GM19372 (cell line): ENCODE data around the gene RGMA.
"Not testable (repeated sequence)": the region's sequence is repeated elsewhere in the genome, so short reads cannot be mapped to it uniquely, and the experiment has no call there.

Experiments used
- ATAC-seq: cut with Tn5 transposase; IDR thresholded peaks from one replicate; pipeline ENCODE4 v1.9.1; 2021; ENCODE audit warnings: mild to moderate bottlenecking, low read depth, moderate library complexity; ENCODE audit not compliant: unreplicated experiment

Gene RGMA

DNA sequence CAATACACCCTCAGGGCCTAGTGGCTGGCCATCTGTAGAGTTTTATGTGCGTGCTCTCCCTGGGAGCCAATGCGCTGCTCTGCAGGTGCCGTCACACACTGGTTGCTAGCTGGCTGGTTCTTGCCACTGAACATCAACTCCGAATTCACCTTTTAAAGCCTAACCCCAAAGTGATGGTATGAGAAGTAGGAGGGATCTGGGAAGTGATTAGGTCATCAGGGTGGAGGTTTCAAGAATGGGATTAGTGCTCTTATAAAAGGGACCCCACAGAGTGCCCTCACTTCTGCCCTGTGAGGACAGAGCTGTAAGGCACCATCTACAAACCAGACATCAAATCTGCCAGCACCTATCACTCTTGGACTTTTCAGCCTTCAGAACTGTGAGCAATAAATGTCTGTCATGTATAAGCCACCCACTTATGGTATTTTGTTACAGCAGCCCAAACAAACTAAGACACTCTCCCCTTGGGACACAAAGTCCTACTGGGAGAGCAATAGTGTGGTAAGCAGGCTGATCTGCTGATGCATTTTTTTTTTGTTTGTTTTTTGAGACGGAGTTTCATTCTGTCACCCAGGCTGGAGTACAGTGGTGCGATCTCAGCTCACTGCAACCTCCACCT lies 20.3 kb downstream of the RGMA start:
- no peak for ATAC-seq

- no peak for ATAC-seq
Observed at GRCh38 chr15:93067649-93068085, 21.3 kb downstream of the RGMA start.

DNA sequence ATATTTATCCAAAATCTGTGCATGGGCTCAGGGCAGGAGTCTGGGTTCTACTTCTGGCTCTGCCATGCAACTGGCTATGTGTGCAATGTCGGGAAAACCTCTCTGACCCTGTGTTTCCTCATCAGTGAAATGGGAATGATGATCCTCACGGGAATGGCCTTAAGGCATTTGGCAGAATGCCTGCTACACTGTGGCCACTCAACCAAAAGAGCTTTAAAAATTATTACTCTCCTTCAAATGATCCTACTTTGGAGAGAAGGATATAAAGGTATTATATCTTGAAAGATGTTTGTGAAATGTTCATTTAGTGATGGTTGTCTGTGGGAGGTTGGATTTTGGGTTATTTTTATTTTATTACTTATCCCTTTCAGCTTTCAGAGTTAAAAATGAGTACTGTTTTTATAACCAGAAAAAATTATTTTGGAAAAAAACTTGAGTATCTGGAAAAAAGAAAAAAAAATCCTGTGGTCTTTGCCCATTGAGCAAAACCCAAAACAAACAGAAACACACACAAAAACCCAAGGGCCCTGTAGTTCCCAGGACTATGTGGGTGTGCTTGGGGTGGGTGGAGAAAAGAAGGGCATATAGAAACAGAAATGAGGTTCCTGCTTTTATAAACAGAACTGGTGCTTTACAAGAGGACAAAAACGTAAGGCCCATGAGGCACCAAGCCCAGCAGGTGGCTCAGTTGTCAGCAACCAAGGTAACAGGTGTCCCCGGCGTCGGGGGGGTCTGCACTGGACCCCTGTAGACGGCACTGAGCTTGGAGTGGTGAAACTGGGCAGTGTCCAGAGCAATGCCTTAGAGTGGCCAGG lies 22.0 kb downstream of the RGMA start:
- ATAC-seq = no peak

GRCh38 chr15:93066224-93066681 lies 22.8 kb downstream of the RGMA start:
- ATAC-seq = no peak

DNA sequence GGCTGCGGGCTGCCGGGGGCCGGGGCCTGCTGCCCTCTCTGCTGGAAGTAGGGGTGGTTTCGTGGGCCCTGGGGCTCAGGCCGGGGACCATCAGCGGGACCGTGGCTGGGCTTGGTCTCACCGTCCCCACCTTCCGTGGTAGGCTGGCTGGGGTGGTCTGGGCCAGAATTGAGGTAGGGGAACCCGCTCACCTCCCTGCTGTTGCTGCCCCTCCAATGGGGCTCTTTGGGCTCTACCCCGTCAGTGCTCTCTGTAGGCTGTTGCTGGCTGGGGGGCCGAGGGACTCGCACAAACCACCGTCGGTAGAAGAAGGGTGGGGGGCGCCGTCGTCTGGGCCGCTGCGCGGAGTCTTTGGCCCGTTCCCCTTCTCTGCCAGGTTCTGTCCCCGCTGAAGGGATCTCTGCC lies 23.4 kb downstream of the RGMA start:
- ATAC-seq = no peak

DNA sequence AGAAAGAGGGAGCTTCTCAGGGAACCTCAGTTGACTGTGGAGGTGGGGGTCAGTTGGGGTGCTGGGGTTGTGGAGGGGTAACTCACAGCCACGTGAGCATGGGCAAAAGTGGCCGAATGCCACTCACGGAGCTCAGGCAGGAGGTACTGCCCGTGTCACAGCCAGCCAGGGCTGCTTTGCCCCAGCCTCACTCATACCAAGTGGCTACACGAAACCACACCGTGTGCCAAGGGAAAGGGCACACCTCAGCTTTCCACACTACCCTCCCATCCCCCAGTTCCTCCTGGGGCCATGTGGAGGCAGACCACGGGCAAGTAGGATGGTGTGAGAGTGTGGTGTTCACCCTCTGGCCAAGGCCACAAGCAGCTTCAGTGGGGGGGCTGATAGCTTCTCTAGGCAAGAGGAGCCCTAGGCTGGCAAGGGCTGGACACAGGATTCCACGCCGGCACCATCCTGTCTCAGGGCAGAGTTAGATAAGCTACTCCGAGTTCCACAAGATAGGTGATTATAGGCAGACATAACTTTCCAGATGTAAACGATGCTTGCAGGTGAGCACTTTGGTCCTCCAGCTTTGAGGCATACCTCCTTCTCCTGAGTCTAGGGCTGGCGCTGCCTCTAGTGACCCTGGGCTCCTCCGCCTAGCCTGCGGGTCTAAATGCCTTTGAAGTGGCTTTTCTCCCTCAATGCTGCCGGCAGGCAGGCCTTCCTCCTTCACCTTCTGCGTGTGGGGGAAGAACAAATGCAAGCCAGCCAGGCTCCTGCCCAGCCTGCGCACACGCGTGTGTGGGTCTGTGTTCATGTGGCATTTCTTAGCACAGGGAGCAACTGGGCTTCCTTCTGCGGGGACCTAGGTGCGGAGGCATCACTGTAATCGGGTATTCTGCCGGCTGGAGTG lies 25.0 kb downstream of the RGMA start:
- no peak for ATAC-seq

DNA sequence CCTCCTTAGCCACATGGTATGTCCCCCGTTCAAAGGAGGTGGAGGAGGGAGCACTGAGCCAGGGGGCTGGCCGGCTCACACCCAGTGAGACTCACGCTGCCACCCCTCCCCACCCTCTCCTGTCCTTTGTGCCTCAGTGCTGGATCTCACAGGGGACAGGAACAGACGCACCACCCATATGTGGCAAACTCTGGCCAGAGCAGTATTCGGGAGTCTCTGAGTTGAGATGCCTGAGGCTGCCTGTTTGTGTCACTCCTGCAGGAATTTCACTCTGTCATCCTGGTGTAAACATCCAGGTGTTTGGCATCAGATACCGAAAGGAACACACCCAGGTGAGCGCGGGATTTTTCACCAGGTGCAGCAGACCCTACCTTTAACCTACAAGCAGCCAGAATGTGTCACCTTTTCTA lies 25.7 kb downstream of the RGMA start:
- ATAC-seq = no peak

GRCh38 chr15:93062628-93063261 lies 26.3 kb downstream of the RGMA start:
- ATAC-seq = not testable (repeated sequence)

- ATAC-seq = no peak
Observed at GRCh38 chr15:93060336-93061248, 28.4 kb downstream of the RGMA start.

- ATAC-seq = no peak
Observed at GRCh38 chr15:93059442-93059841, 29.6 kb downstream of the RGMA start.

- no peak for ATAC-seq
Observed at GRCh38 chr15:93058904-93059427, 30.0 kb downstream of the RGMA start.

GRCh38 chr15:93058128-93058527 lies 30.9 kb downstream of the RGMA start:
- no peak for ATAC-seq

DNA sequence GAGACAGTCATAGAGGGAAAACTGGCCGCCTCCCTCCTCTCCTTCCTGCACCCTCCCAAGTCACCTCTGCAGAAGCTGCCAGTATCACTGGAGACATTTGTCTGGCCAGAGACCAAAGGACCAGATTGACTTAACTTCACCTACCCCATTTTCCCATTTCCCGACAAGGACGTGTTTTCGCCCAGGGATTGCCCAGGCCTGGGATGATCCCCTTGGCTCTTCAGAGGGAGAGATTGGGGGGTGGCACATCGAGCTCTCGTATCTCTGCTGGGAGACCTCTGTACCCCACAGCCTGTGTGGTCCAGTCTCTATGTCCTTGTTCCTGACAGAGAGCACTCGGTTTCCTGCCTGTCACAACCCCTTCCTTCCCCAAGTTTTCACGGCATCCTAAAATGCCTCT lies 31.4 kb downstream of the RGMA start:
- ATAC-seq = no peak

DNA sequence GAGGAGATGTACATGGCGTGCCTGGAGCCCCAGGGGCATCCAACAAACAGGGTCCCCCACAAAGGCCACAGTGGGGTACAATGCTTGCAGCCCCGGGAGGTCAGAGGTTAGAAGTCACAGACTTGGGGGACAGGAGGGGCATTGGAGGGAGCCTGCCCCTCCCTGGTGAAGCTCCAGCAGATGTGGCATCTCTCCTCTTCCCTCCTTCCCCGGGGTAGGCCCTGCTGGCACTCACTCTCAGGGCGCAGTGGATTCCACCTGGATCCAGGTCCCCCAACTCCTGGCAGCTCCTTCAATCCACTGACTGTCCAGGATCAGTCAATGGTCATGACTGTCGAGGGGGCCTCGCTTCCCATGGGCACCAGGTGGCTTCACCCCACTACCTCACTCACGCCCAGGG lies 32.2 kb downstream of the RGMA start:
- no peak for ATAC-seq

- ATAC-seq = no peak
Observed at GRCh38 chr15:93055211-93055610, 33.8 kb downstream of the RGMA start.

GRCh38 chr15:93052090-93052879 lies 36.7 kb downstream of the RGMA start:
- no peak for ATAC-seq

GRCh38 chr15:93051236-93052089 lies 37.5 kb downstream of the RGMA start:
- ATAC-seq = no peak

DNA sequence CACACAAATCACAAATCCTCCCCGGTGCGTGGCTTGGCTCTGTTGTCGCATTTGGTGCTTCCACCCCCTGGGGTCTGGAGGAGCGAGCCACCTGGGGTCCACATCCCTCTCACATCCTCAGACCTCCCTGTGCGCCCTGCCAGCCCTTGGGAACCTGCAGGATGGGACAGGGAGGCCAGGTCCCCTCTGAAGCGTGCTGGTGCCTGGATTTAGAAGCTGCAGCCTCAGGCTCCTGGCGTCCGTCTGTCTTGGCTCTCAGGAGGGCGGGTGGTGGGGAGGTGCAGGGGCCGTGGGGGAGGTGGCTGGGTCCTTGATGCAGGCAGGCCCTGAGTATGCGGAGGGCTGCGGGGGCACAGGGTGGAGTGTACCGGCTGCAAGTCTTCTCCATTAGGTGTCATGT lies 38.4 kb downstream of the RGMA start:
- ATAC-seq = no peak
